Stimulated activated CD8-positive, alpha-beta memory T cell treated with anti-CD3 and anti-CD28 coated beads, Interleukin-15, amount 100 ng/mL, for 1 hour (primary cell): ENCODE data around the gene PNPLA2.

Experiments
- DNase-seq: peaks from one replicate; pipeline ENCODE4 v3.0.0-alpha.2; 2020; ENCODE audit warnings: low read depth

The PNPLA2 gene, protein sequence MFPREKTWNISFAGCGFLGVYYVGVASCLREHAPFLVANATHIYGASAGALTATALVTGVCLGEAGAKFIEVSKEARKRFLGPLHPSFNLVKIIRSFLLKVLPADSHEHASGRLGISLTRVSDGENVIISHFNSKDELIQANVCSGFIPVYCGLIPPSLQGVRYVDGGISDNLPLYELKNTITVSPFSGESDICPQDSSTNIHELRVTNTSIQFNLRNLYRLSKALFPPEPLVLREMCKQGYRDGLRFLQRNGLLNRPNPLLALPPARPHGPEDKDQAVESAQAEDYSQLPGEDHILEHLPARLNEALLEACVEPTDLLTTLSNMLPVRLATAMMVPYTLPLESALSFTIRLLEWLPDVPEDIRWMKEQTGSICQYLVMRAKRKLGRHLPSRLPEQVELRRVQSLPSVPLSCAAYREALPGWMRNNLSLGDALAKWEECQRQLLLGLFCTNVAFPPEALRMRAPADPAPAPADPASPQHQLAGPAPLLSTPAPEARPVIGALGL

DNA sequence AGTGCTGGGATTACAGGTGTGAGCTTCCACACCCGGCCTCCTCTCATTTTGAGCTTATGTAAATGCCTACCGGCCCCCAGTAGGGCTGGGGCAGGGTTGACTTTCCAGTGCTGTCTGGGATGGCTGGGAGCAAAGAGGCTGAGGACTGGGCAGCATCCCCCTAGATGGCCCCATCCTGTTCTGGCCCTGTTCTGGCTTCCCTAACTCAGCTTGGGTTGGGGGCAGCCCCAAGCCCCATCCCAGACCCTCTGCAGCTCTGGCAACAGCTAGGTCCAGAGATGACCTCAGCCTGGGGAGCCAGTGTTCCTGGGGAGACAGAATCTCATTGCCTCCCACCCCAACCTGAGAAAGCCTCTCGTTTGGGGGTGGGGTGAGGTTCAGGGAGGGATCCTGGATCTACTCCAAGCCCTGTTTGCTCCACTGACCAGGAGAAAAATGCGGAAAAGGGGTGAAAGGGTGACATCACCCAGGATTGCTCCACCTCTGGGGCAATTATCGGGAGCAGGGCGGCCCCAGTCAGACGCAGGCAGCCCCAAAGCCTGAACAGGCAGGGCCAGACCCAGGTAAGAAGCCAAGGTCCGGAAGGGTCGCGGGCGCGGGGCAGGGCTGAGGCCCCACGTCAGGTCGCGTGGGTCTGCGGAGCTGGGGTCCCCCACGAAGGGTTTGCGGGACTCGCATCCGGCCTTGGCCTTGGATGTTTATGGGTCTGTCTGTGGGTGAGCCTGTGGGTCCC lies at the start of gene PNPLA2:
Gene PNPLA2 (plus strand): TSS at position 519 of the 733 bp plus-strand sequence. CDS start 805 bp downstream, outside the sequence.
- no peak for DNase-seq

GRCh38 chr11:769887-770641 lies 48.6 kb upstream of the PNPLA2 start:
- no peak for DNase-seq

- DNase-seq = no peak
Observed at GRCh38 chr11:770642-771616, 47.8 kb upstream of the PNPLA2 start.

DNA sequence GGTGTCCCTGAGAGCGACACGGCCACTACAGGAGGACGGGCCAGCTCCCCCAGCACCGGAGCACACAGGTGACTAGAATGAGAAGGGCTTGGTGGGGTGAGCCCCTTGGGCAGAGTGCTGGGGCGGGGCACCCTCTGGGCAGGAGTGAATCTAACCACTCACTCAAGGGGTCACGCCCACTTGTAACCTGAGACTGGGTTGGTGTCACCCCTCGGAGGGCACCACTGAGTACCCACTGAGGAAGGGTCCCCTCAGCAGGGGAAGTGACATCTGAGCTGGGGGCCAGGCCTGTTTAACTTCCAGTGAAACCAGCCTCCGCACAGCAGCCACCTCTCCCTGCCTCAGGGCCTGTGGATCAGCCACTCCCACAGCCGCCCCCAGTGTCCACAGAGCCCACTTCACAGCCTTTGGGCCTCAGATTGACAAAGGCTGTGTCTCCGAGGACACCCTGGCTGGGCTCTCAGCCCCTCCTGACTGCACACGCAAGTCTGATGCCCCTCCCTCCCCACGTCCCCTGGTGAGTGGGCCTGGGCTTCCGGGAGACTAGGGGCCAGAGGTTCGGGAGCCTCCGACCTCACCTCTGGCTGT lies 47.0 kb upstream of the PNPLA2 start:
- DNase-seq = no peak

DNA sequence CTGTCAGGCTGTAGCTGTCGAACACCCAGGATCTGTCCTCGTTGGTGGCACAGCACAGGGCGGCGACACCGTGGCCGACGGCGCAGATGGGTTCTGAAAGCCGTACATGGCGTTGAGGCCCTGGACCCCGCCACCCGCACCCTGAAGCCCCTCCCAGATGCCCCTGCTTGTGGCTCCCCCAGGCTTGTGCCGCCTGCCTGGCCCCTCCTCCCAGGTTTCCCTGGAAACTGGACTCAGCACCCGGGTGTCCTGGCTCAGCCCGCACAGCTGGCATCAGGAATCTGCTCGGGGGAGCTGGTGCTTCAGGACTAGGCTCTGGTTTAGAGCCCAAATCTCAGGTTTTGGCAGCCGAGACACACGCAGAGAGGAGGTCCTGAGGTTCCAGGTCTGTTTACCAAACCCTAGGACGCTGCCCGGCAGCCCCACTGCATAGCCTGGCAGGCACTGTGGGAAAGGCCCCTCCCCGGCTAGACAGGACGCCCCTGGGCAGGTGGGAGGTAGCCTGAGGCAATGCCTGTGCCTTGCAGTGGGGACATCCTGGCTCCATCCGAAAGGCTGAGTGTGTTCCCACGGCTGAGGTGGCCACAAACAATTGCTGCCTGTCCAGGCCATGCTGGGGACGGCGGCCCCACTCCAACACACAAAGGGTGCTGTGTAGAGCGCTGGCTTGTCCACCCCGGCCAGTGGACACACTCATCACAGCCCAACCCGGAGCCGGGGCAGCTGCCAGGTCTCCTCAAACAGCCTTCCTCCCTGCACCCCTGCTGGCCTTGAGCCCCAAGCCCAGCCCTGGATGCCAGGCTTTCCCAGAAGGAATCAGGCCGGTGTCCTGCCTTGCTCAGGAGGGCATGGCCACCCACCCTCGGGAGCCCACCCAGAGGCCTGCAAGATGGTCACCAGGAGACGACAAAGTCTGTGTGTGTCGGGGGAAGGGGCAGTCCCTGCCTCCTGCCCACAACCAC lies 46.0 kb upstream of the PNPLA2 start:
- no peak for DNase-seq

GRCh38 chr11:773425-773824 lies 45.3 kb upstream of the PNPLA2 start:
- no peak for DNase-seq

DNA sequence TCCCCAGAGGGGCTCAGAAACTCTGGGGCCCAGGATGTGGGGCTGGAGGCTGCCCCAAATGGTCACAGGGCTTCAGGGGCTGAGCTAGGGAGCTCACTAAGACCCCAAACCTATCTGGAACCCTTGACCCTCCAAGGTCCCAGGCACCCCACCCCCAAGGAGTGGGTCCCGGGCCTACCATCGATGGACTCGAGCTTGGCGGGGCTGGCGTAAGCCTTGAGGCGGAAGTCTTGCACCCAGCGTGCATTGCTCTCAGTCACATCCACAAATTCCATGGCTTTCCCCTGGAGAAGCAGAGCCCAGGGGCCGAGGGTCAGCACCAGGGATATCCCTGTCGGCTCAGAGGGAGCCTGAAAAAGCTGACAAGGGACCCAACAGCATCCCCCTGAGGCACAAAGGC lies 44.9 kb upstream of the PNPLA2 start:
- DNase-seq = no peak

GRCh38 chr11:774873-775592 lies 43.7 kb upstream of the PNPLA2 start:
- DNase-seq = no peak

DNA sequence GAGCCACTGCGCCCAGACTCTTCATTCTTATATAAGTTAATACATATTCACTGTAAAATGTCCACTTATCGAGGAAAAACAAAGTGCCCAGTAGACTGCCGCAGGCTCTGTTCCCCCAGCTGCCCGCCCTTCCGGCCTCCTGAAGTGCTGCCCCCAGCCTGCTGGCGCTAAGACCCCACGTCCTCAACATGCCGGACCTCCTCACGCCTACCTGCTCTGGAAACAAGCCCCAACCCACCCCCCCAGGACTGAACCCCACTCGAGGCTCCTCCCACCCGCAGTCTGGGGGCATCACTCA lies 42.5 kb upstream of the PNPLA2 start:
- no peak for DNase-seq

GRCh38 chr11:776561-777287 lies 42.0 kb upstream of the PNPLA2 start:
- no peak for DNase-seq

DNA sequence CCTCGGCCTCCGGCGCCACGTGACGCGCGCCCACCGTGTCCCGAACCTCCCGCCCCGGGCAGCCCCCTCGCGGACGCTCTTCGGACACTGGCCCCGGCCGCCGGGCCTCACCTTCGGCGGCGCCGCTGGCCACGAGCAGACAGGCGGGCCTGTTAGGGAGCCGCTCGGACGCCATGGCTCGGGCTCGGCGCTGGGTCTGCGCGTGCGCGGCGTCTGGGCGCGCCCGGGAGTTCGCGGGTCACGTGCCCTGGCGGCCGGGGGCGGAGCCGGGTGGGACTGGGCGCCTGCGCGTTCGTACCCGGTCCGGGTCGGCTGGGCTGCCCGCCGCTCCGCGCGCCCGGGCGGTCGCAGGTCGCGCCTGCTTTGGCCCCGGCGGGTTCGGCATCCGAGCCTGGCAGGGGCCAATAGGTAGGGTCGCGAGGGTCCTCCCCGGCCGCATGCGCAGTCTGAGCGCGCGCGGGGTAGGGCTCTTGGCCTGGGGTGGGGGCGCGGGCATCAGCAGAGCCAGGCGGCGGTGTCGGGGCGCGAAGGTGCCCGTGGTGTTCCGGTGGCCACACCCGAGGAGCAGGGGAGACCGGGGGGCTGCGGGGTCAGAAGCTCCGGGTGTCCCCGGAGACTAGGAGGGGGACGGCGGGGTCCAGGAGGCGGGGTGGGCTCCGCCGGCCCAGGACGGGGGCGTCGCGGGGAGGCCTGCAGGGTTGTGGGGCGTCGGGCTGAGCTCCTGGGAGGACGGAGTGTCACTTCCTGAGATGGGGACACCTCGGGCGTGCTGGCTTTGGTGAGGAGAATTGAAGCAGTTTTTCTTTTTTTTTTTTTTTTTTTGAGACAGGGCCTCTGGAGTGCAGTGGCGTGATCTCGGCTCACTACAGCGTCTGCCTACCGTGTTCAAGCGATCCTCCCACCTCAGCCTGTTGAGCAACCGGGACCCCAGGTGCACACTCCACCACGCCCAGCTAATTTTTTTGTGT lies 41.1 kb upstream of the PNPLA2 start, which contains the start of gene GATD1:
Gene GATD1 (minus strand): TSS at position 200 of the 968 bp plus-strand sequence. CDS start 25 bp downstream, at position 175.
- peak; percentile 84 for DNase-seq

GRCh38 chr11:778976-779954 lies 39.4 kb upstream of the PNPLA2 start:
- DNase-seq = no peak

GRCh38 chr11:779955-780532 lies 38.7 kb upstream of the PNPLA2 start:
- no peak for DNase-seq

GRCh38 chr11:782264-783174 lies 36.2 kb upstream of the PNPLA2 start:
- no peak for DNase-seq
